Umbilical cord (tissue), 2 donors: ENCODE measurements around the gene PCDHA9. TPM values are rescaled to one million over a fixed set of nuclear protein-coding genes. Genes with fewer than 3 reads are reported as not detected.
"Not testable (repeated sequence)": the region's sequence is repeated elsewhere in the genome, so short reads cannot be mapped to it uniquely, and the experiment has no call there.

Experiments used
- DNase-seq: peaks from one replicate; pipeline ENCODE4 v3.0.0-alpha.2; 2015; ENCODE audit warnings: low spot score
- total RNA-seq: library from RNA; depleted of rRNA; stranded (reverse); fragments of >200 nt; gene quantifications from one replicate; pipeline ENCODE4 v1.2.3, GENCODE V29; 2014; ENCODE audit warnings: low replicate concordance; ENCODE audit not compliant: insufficient read depth

PCDHA9 gene
- total RNA-seq, 1 donor from 2014 or later, result 0.96 TPM

DNA sequence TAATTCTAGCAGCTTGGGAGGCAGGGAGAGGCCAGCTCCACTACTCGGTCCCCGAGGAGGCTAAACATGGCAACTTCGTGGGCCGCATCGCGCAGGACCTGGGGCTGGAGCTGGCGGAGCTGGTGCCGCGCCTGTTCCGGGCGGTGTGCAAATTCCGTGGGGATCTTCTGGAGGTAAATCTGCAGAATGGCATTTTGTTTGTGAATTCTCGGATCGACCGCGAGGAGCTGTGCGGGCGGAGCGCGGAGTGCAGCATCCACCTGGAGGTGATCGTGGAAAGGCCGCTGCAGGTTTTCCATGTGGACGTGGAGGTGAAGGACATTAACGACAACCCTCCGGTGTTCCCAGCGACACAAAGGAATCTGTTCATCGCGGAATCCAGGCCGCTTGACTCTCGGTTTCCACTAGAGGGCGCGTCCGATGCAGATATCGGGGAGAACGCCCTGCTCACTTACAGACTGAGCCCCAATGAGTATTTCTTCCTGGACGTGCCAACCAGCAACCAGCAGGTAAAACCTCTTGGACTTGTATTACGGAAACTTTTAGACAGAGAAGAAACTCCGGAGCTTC, 13.7 kb upstream of the PCDHA9 start:
- not testable (repeated sequence) for DNase-seq

DNA sequence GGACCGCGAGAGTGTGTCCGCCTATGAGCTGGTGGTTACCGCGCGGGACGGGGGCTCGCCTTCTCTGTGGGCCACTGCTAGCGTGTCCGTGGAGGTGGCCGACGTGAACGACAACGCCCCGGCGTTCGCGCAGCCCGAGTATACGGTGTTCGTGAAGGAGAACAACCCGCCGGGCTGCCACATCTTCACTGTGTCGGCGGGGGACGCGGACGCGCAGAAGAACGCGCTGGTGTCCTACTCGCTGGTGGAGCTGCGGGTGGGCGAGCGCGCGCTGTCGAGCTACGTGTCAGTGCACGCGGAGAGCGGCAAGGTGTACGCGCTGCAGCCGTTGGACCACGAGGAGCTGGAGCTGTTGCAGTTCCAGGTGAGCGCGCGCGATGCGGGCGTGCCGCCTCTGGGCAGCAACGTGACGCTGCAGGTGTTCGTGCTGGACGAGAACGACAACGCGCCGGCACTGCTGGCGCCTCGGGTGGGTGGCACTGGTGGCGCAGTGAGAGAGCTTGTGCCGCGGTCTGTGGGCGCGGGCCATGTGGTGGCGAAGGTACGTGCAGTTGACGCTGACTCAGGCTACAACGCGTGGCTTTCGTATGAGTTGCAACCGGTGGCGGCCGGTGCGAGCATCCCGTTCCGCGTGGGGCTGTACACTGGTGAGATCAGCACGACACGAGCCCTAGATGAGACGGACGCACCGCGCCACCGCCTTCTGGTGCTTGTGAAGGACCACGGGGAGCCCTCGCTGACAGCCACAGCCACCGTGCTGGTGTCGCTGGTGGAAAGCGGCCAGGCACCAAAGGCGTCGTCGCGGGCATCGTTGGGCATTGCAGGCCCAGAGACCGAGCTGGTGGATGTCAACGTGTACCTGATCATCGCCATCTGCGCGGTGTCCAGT, 12.3 kb upstream of the PCDHA9 start:
- no peak for DNase-seq

DNA sequence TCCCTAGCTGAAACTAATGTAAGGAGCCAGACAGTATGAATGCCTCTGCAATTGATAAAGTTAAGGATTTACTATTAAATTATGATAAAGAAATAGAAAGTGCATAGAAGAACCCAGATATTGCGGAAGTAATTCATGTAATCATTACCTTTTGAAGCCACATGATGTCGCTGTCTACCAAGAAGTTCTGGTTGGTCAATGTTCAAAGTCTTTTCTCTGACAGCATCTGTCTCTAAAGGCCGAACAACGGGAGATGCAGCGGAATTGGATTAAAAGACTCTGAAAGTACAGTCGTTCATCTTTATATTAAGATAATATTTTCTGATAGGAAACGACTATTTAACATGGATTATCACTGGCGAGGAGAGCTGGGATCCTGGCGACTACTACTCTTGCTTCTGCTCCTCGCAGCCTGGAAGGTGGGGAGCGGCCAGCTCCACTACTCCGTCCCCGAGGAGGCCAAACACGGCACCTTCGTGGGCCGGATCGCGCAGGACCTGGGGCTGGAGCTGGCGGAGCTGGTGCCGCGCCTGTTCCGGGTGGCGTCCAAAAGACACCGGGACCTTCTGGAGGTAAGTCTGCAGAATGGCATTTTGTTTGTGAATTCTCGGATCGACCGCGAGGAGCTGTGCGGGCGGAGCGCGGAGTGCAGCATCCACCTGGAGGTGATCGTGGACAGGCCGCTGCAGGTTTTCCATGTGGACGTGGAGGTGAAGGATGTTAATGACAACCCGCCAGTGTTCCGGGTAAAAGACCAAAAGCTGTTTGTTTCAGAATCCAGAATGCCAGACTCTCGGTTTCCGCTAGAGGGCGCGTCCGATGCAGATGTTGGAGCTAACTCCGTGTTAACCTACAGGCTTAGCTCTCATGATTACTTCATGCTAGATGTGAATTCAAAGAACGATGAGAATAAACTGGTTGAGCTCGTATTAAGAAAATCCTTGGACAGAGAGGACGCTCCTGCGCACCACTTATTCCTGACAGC, 6.9 kb upstream of the PCDHA9 start, which contains the start of gene PCDHA8:
PCDHA8 (plus strand) TSS at position 210 of the 985 bp plus-strand sequence; CDS start at position 345, 135 bp downstream.
- no peak for DNase-seq

DNA sequence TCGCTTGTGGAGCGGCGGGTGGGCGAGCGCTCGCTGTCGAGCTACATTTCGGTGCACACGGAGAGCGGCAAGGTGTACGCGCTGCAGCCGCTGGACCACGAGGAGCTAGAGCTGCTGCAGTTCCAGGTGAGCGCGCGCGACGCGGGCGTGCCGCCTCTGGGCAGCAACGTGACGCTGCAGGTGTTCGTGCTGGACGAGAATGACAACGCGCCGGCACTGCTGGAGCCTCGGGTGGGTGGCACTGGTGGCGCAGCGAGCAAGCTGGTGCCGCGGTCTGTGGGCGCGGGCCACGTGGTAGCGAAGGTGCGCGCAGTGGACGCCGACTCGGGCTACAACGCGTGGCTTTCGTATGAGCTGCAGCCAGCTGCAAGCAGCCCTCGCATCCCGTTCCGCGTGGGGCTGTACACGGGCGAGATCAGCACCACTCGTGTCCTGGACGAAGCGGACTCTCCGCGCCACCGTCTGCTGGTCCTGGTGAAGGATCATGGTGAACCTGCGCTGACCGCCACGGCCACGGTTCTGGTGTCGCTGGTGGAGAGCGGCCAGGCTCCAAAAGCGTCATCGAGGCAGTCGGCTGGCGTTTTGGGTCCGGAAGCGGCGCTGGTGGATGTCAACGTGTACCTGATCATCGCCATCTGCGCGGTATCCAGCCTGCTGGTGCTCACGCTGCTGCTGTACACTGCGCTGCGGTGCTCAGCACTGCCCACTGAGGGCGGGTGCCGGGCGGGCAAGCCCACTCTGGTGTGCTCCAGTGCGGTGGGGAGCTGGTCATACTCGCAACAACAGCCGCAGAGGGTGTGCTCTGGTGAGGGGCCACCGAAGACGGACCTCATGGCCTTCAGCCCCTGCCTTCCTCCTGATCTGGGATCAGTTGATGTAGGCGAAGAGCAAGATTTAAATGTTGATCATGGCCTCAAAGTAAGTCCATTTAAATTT, 5.1 kb upstream of the PCDHA9 start:
- no peak for DNase-seq

DNA sequence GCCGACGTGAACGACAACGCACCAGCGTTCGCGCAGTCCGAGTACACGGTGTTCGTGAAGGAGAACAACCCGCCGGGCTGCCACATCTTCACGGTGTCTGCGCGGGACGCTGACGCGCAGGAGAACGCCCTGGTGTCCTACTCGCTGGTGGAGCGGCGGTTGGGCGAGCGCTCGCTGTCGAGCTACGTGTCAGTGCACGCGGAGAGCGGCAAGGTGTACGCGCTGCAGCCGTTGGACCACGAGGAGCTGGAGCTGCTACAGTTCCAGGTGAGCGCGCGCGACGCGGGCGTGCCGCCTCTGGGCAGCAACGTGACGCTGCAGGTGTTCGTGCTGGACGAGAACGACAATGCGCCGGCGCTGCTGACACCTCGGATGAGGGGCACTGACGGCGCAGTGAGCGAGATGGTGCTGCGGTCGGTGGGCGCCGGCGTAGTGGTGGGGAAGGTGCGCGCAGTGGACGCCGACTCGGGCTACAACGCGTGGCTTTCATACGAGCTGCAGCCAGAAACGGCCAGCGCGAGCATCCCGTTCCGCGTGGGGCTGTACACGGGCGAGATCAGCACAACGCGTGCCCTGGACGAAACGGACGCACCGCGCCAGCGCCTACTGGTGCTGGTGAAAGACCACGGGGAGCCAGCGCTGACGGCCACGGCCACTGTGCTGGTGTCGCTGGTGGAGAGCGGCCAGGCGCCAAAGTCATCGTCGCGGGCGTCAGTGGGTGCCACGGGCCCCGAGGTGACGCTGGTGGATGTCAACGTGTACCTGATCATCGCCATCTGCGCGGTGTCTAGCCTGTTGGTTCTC, 1.9 kb downstream of the PCDHA9 start:
- DNase-seq, result not testable (repeated sequence)

DNA sequence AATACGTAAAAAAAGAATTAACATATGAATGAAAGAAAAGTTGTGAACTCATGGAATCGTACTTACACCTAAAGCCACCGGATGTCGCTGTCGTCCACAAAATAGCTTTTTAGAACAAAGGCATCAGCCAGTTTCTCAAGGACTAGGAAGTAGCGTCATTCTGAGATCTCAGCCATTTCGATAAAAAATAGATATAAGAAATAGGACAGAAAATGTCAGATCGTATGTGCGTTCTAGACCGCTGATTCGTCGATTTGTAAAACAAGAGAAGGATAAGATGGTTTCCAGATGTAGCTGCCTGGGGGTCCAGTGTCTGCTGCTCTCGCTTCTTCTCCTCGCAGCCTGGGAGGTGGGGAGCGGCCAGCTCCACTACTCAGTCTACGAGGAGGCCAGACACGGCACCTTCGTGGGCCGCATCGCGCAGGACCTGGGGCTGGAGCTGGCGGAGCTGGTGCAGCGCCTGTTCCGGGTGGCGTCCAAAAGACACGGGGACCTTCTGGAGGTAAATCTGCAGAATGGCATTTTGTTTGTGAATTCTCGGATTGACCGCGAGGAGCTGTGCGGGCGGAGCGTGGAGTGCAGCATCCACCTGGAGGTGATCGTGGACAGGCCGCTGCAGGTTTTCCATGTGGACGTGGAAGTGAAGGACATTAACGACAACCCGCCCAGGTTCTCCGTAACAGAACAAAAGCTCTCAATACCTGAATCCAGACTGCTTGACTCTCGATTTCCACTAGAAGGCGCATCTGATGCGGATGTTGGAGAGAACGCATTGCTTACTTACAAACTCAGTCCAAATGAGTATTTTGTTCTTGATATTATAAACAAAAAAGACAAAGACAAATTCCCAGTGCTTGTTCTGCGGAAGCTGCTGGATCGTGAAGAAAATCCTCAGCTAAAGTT, 7.8 kb downstream of the PCDHA9 start, which contains the start of gene PCDHA10:
PCDHA10 (plus strand) TSS at position 126 of the 903 bp plus-strand sequence; CDS start at position 278, 152 bp downstream.
- no peak for DNase-seq

DNA sequence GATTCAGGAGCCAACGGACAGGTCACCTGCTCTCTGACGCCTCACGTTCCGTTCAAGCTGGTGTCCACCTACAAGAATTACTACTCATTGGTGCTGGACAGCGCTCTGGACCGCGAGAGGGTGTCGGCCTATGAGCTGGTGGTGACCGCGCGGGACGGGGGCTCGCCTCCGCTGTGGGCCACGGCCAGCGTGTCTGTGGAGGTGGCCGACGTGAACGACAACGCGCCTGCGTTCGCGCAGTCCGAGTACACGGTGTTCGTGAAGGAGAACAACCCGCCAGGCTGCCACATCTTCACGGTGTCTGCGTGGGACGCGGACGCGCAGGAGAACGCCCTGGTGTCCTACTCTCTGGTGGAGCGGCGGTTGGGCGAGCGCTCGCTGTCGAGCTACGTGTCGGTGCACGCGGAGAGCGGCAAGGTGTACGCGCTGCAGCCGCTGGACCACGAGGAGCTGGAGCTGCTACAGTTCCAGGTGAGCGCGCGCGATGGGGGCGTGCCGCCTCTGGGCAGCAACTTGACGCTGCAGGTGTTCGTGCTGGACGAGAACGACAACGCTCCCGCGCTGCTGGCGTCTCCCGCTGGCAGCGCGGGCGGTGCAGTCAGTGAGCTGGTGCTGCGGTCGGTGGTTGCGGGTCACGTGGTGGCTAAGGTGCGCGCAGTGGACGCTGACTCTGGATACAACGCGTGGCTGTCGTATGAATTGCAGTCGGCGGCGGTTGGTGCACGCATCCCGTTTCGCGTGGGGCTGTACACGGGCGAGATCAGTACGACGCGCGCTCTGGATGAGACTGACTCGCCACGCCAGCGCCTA, 9.2 kb downstream of the PCDHA9 start:
- DNase-seq, result no peak

DNA sequence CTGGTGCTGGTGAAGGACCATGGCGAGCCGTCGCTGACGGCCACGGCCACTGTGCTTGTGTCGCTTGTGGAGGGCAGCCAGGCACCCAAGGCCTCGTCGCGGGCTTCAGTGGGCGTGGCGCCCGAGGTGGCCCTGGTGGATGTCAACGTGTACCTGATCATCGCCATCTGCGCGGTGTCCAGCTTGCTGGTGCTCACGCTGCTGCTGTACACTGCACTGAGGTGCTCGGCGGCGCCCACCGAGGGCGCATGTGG, 9.7 kb downstream of the PCDHA9 start:
- DNase-seq, result no peak

DNA sequence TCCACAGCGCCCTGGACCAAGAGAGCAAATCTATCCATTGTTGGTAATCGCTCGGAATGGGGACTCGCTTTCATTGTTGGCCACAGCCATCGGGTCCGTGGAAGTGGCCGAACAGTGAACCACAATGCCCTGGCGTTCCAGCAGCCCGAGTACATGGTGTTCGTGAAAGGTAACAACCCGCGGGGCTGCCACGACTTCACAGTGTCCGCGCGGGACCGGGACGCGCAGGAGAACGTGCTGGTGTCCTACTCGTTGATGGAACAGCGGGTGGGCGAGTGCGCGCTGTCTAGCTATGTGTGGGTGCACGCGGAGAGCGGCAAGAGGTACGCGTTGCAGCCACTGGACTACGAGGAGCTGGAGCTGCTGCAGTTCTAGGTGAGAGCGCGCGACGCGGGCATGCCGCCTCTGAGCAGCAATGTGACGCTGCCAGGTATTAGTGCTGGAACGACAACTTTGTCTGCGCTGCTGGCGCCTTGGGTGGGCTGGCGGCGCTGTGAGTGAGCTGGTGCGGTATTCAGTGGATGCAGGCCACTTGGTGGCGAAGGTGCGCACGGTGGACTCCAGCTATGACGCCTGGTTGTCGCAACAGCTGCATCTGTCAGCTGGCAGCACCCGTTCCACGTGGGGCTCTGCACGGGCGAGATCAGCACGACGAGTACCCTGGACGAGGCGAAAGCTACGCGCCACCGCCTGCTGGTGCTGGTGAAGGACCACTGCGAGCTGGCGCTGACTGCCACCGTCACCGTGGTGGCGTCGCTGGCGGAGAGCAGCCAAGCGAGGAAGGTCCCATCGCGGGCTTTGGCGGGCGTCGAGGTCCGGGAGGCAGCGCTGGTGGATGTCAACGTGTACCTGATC, 14.5 kb downstream of the PCDHA9 start:
- DNase-seq, result no peak

DNA sequence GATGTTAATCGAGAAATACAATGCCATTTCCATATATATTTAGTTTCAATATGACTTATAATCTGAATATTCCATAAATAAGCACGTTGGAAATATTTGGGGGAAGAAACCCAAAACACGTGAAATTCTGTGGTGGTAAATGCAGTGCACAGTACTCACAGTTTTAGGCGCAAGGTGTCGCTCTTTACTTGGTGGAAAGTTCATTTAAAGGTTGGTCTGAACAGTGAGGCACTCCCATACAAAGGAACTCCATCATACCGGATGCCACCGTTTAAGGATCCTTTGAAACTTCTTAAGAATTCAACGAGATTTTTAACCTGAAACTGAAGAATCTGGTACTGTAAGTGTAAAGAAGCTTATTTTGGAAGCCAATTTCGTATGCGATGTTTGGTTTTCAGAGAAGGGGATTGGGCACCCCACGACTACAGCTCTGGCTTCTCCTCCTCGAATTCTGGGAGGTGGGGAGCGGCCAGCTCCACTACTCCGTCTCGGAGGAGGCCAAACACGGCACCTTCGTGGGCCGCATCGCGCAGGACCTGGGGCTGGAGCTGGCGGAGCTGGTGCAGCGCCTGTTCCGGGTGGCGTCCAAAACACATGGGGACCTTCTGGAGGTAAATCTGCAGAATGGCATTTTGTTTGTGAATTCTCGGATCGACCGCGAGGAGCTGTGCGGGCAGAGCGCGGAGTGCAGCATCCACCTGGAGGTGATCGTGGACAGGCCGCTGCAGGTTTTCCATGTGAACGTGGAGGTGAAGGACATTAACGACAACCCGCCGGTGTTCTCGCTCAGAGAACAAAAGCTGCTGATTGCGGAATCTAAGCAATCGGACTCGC, 20.8 kb downstream of the PCDHA9 start, which contains the start of gene PCDHA11:
PCDHA11 (plus strand) TSS at position 237 of the 834 bp plus-strand sequence; CDS start at position 384, 147 bp downstream.
- no peak for DNase-seq

DNA sequence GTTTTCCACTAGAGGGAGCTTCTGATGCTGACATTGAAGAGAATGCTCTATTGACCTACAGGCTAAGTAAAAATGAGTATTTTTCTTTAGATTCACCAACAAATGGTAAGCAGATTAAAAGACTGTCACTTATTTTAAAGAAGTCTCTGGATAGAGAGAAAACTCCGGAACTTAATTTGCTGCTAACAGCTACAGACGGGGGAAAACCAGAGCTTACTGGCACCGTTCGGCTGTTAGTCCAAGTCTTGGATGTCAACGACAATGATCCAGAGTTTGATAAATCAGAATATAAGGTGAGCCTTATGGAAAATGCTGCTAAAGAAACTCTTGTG, 21.3 kb downstream of the PCDHA9 start:
- no peak for DNase-seq

DNA sequence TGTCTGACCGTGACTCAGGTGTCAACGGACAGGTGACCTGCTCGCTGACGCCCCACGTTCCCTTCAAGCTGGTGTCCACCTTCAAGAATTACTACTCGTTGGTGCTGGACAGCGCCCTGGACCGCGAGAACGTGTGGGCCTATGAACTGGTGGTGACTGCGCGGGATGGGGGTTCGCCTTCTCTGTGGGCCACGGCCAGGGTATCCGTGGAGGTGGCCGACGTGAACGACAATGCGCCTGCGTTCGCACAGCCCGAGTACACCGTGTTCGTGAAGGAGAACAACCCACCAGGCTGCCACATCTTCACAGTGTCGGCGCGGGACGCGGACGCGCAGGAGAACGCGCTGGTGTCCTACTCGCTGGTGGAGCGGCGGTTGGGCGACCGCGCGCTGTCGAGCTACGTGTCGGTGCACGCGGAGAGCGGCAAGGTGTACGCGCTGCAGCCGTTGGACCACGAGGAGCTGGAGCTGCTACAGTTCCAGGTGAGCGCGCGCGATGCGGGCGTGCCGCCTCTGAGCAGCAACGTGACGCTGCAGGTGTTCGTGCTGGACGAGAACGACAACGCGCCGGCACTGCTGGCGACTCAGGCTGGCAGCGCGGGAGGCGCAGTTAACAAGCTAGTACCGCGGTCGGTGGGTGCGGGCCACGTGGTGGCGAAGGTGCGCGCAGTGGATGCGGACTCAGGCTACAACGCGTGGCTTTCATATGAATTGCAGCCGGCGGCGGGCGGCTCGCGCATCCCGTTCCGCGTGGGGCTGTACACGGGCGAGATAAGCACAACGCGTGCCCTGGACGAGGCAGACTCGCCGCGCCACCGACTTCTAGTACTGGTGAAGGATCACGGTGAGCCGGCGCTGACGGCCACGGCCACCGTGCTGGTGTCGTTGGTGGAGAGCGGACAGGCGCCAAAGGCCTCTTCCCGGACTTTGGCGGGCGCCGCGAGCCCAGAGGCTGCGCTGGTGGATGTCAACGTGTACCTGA, 22.3 kb downstream of the PCDHA9 start:
- DNase-seq, result no peak

DNA sequence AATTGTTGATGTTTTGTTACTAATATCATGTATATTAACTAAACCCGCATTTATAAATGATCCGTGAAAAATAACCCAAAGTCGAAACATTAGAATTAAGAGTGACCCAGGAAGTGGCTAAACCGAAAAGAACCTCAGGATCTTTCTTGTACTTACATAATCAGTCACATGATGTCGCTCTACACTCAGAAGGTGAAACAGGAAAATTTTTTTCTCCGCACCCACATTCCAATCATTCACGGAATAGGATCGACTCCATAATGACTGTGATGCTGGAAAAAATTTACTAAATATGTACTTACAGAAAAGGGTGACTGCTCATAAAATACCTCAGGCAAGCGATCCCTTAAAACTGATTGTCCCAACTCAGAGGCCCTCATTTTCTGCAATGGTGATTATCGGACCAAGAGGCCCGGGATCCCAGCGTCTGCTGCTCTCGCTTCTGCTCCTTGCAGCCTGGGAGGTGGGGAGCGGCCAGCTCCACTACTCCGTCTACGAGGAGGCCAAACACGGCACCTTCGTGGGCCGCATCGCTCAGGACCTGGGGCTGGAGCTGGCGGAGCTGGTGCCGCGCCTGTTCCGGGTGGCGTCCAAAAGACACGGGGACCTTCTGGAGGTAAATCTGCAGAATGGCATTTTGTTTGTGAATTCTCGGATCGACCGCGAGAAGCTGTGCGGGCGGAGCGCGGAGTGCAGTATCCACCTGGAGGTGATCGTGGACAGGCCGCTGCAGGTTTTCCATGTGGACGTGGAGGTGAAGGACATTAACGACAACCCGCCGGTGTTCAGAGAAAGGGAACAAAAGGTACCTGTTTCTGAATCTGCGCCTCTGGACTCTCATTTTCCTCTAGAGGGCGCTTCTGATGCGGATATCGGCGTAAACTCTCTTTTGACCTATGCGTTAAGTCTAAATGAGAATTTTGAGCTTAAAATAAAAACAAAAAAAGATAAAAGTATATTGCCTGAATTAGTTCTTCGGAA, 27.2 kb downstream of the PCDHA9 start, which contains the start of gene PCDHA12:
PCDHA12 (plus strand) TSS at position 224 of the 981 bp plus-strand sequence; CDS start at position 389, 165 bp downstream.
- DNase-seq, result no peak
